GM12801 (cell line): Measurements from ENCODE around the gene ALDH5A1.

Experiments used
- CTCF ChIP-seq: IDR thresholded peaks from one replicate; pipeline ENCODE4 v1.5.1; 2011; ENCODE audit warnings: control low read depth; ENCODE audit not compliant: insufficient read length; ENCODE audit errors: extremely low read depth

Gene ALDH5A1

GRCh38 chr6:24545691-24546090 is 50.9 kb downstream of the ALDH5A1 start:
- TF ChIP-seq CTCF: no peak

GRCh38 chr6:24546439-24546838 is 51.7 kb downstream of the ALDH5A1 start:
- TF ChIP-seq CTCF: no peak

GRCh38 chr6:24547243-24547642 is 52.5 kb downstream of the ALDH5A1 start:
- no peak for TF ChIP-seq CTCF

- TF ChIP-seq CTCF: no peak
Measured at GRCh38 chr6:24549158-24549557, 54.4 kb downstream of the ALDH5A1 start.

- TF ChIP-seq CTCF: no peak
Measured at GRCh38 chr6:24549674-24550353, 55.0 kb downstream of the ALDH5A1 start.

- no peak for TF ChIP-seq CTCF
Measured at GRCh38 chr6:24551139-24551538, 56.4 kb downstream of the ALDH5A1 start.

- TF ChIP-seq CTCF: no peak
Measured at GRCh38 chr6:24554474-24554873, 59.7 kb downstream of the ALDH5A1 start.
